GM12878 (cell line): Measurements from ENCODE around the gene KRTAP10-11. TPM values are rescaled to one million over a fixed set of nuclear protein-coding genes. Genes with fewer than 3 reads are reported as not detected.

ENCODE experiments used
- ATAC-seq: fragments of 200-7000 bp; cut with Tn5 transposase; 3 replicates; pipeline ENCODE4 v1.9.1; 2020; ENCODE audit warnings: mild to moderate bottlenecking, moderate library complexity
- BruUV-seq: library from RNA; stranded (reverse); fragments of 400-500 nt; replicated peaks from 2 replicates; lab custom pipeline; 2021; lab: Mats Ljungman, UMichigan
- CTCF ChIA-PET: fragments of 300-600 bp; sonication (Branson Sonifier 250); formaldehyde crosslinking; extraction: SDS; loops from one replicate; lab custom pipeline; 2021; ENCODE audit warnings: inconsistent platforms; lab: Yijun Ruan, JAX
- POLR2A ChIA-PET: fragments of 350-600 bp; formaldehyde crosslinking; extraction: SDS; loops from one replicate; lab custom pipeline; 2021; ENCODE audit warnings: inconsistent platforms; lab: Charles Lee
- RAD21 ChIA-PET: fragments of 300-600 bp; sonication (Branson Sonifier 250); formaldehyde crosslinking; loops from one replicate; lab custom pipeline; 2023; ENCODE audit warnings: antibody characterized with exemption; ENCODE audit not compliant: unreplicated experiment; lab: Charles Lee
- SMC1A ChIA-PET: fragments of 300-600 bp; sonication (Branson Sonifier 250); formaldehyde crosslinking; loops from one replicate; lab custom pipeline; 2023; ENCODE audit not compliant: unreplicated experiment, uncharacterized antibody; lab: Charles Lee
- DNase-seq: peaks from one replicate; pipeline ENCODE4 v3.0.0-alpha.2; 2011; ENCODE audit warnings: low read depth, low spot score
- FAIRE-seq: peaks from 3 replicates; lab custom pipeline; 2011; peaks lifted over from hg19 to GRCh38; lab: Jason Lieb, UNC
- H2AFZ ChIP-seq: 2 replicates; pipeline ENCODE4 v1.6.0; 2011; ENCODE audit warnings: low read depth, low read length, control low read depth; ENCODE audit not compliant: control insufficient read depth
- H3K27ac ChIP-seq: 2 replicates; pipeline ENCODE4 v1.5.1; 2011; ENCODE audit warnings: control low read depth; ENCODE audit not compliant: control insufficient read depth, insufficient read depth
- H3K27me3 ChIP-seq, 2 experiments: replicated peaks in 1 of 2; 2 replicates each; pipeline versions ENCODE4 v1.6.0 to v1.6.1; 2011; ENCODE audit warnings: low read length in 1 of 2; ENCODE audit not compliant: control insufficient read depth in 2 of 2, insufficient read depth in 2 of 2
- H3K36me3 ChIP-seq, 2 experiments: 2 replicates each; pipeline ENCODE4 v1.5.1; 2011; ENCODE audit warnings: low read length in 1 of 2; ENCODE audit not compliant: control insufficient read depth in 2 of 2, insufficient read depth in 2 of 2
- H3K4me1 ChIP-seq: 2 replicates; pipeline ENCODE4 v1.6.1; 2011; ENCODE audit warnings: mild to moderate bottlenecking, low read length, moderate library complexity, mixed read lengths; ENCODE audit not compliant: control insufficient read depth, insufficient read depth
- H3K4me2 ChIP-seq: 2 replicates; pipeline ENCODE4 v1.6.0; 2011; ENCODE audit warnings: control low read depth; ENCODE audit not compliant: control insufficient read depth, insufficient read depth
- H3K4me3 ChIP-seq: fragments of 200-600 bp; sonication (generic); 2 replicates; pipeline ENCODE4 v1.5.1; 2016
- H3K79me2 ChIP-seq: 2 replicates; pipeline ENCODE4 v1.6.0; 2011; ENCODE audit warnings: low read length; ENCODE audit not compliant: control insufficient read depth, insufficient read depth
- H3K9ac ChIP-seq: 2 replicates; pipeline ENCODE4 v1.8.0; 2011; ENCODE audit warnings: low read length, control low read depth, mixed read lengths; ENCODE audit not compliant: control insufficient read depth, insufficient read depth
- H3K9me3 ChIP-seq: replicated peaks from 3 replicates; pipeline ENCODE4 v1.5.1; 2011; ENCODE audit warnings: mild to moderate bottlenecking, low read length; ENCODE audit not compliant: control insufficient read depth, insufficient read depth
- H4K20me1 ChIP-seq: 2 replicates; pipeline ENCODE4 v1.6.0; 2011; ENCODE audit not compliant: control insufficient read depth, insufficient read depth
- ASH2L ChIP-seq: fragments of 300-600, 200-600 bp; sonication (generic); IDR thresholded peaks from 2 replicates; pipeline ENCODE4 v1.6.1; 2017; ENCODE audit warnings: low read depth, mild to moderate bottlenecking, borderline replicate concordance
- BACH1 ChIP-seq: fragments of 450-650 bp; IDR thresholded peaks from 2 replicates; pipeline ENCODE4 v1.6.1; 2017; ENCODE audit warnings: mild to moderate bottlenecking, borderline replicate concordance
- BRCA1 ChIP-seq: IDR thresholded peaks from 2 replicates; pipeline ENCODE4 v1.6.1; 2011; ENCODE audit warnings: low read depth, low read length, improper control_type of control experiment
- CHD1 ChIP-seq: IDR thresholded peaks from 2 replicates; pipeline ENCODE4 v1.6.1; 2012; ENCODE audit warnings: low read depth, low read length, improper control_type of control experiment
- EP300 ChIP-seq, 2 experiments: fragments of 150-350 bp in 1 of 2; IDR thresholded peaks; 2 replicates each; pipeline ENCODE4 v1.6.1; 2011 to 2012; ENCODE audit warnings: low read depth in 2 of 2, low read length in 2 of 2, borderline replicate concordance in 1 of 2, improper control_type of control experiment in 1 of 2, inconsistent platforms in 1 of 2; ENCODE audit not compliant: control insufficient read depth in 1 of 2
- ESRRA ChIP-seq: IDR thresholded peaks from 2 replicates; pipeline ENCODE4 v1.6.1; 2012; ENCODE audit warnings: mild to moderate bottlenecking, low read length, improper control_type of control experiment
- FOXK2 ChIP-seq: fragments of 450-650 bp; IDR thresholded peaks from 2 replicates; pipeline ENCODE4 v1.6.1; 2017; ENCODE audit warnings: mild to moderate bottlenecking, moderate library complexity
- GATAD2B ChIP-seq: fragments of 450-650 bp; conservative IDR thresholded peaks from 2 replicates; pipeline ENCODE4 v1.6.1; 2017; ENCODE audit warnings: low read depth, mild to moderate bottlenecking, moderate library complexity
- JUND ChIP-seq: IDR thresholded peaks from 2 replicates; pipeline ENCODE4 v1.6.1; 2012; ENCODE audit warnings: low read depth, mild to moderate bottlenecking, low read length, improper control_type of control experiment, moderate library complexity
- PAX5 ChIP-seq: IDR thresholded peaks from 2 replicates; pipeline ENCODE4 v1.6.1; 2011; ENCODE audit warnings: low read depth, low read length, borderline replicate concordance
- PAX8 ChIP-seq: fragments of 450-650 bp; IDR thresholded peaks from 2 replicates; pipeline ENCODE4 v1.6.1; 2017; ENCODE audit warnings: mild to moderate bottlenecking, moderate library complexity
- RAD21 ChIP-seq: IDR thresholded peaks from 2 replicates; pipeline ENCODE4 v1.6.1; 2011; ENCODE audit warnings: mild to moderate bottlenecking, low read depth, low read length, moderate library complexity; ENCODE audit not compliant: insufficient read depth
- SMARCA5 ChIP-seq: fragments of 450-650 bp; IDR thresholded peaks from 2 replicates; pipeline ENCODE4 v1.6.1; 2017; ENCODE audit warnings: mild to moderate bottlenecking
- SRF ChIP-seq, 2 experiments: IDR thresholded peaks; 2 replicates each; pipeline ENCODE4 v1.6.1; 2011; ENCODE audit warnings: low read depth in 2 of 2, low read length in 2 of 2, mild to moderate bottlenecking in 1 of 2, moderate library complexity in 1 of 2
- TCF7 ChIP-seq: IDR thresholded peaks from 2 replicates; pipeline ENCODE4 v1.6.1; 2014; ENCODE audit warnings: antibody characterized with exemption, borderline replicate concordance
- YBX1 ChIP-seq: fragments of 450-650 bp; IDR thresholded peaks from 2 replicates; pipeline ENCODE4 v1.6.1; 2016; ENCODE audit warnings: antibody characterized with exemption
- ZNF207 ChIP-seq: fragments of 450-650 bp; IDR thresholded peaks from 2 replicates; pipeline ENCODE4 v1.6.1; 2014; ENCODE audit warnings: antibody characterized with exemption, mild to moderate bottlenecking, borderline replicate concordance
- WGBS: methylation state at CpG from one replicate; pipeline ENCODE4 v1.1.6; 2016; ENCODE audit warnings: low lambda C conversion rate; ENCODE audit not compliant: insufficient replicate concordance, insufficient coverage; ENCODE audit errors: missing lambda C conversion rate; 5-methylcytosine and 5-hydroxymethylcytosine counted together
- in situ Hi-C: fragments of 300-500 bp; cut with MboI; formaldehyde crosslinking; loops from 9 replicates; pipeline ENCODE4 v1.14.3; 2018; ENCODE audit warnings: mixed read lengths
- intact Hi-C: fragments of 100-400 bp; cut with micrococcal nuclease; formaldehyde crosslinking; loops from one replicate; pipeline ENCODE4 v1.14.2; 2022; ENCODE audit not compliant: unreplicated experiment
- polyA plus RNA-seq, 11 experiments: library from polyadenylated mRNA; depleted of rRNA in 4 of 11; unstranded in 6 of 11; stranded (reverse) in 5 of 11; fragments of >200 nt; fragmentation: Nextera tagmentation in 4 of 11; fragmentation: Illumina TruSeq in 1 of 11; extraction: Ambion mirVana in 4 of 11; extraction: Trizol in 1 of 11; gene quantifications; 1 replicate in 1 of 11; 2 replicates in 10 of 11; pipeline versions ENCODE4 v1.2.1 to v1.2.3, GENCODE V29; 2011 to 2016; ENCODE audit warnings: inconsistent platforms in 2 of 11, missing spikeins in 2 of 11, low read depth in 1 of 11
- total RNA-seq, 4 experiments: library from RNA; depleted of rRNA in 3 of 4; stranded (reverse); fragments of >200 nt in 3 of 4; fragmentation: Illumina TruSeq in 1 of 4; extraction: Trizol in 1 of 4; gene quantifications; 2 replicates each; pipeline versions ENCODE4 v1.2.1 to v1.2.3, GENCODE V29; 2013 to 2021
- TF ChIP-seq, protein P1 (sequence below): fragments of 150-350 bp; IDR thresholded peaks from 2 replicates; pipeline ENCODE4 v1.6.1; 2014; ENCODE audit warnings: mild to moderate bottlenecking, low read depth, low read length
- TF ChIP-seq, protein P2 (sequence below): fragments of 450-650 bp; IDR thresholded peaks from 2 replicates; pipeline ENCODE4 v1.6.1; 2016; ENCODE audit warnings: mild to moderate bottlenecking, moderate library complexity, borderline replicate concordance

KRTAP10-11 gene
- total and polyA plus RNA-seq, 10 of the 15 experiments (the other 5 are each of a cell fraction or from before 2014, with no cell fraction given) = not detected

DNA sequence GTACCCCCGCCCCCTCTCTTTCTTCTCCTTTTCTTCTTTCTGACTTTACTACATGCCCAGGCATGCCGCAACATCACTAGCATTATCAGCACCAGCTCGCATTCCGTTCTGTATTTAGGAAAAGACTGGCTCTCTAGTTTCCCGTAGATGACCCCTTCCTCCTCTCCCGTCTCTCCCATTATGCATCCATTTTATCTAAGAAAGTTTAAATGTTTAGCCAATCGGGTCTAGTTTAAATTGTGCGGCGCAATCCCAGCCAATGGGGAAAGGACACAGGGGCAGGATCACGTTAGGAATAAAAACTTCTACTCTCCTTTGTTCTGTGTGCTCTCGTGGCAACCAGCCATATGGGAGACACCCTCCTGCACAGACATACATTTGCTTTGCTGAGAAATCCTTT lies 48.2 kb upstream of the KRTAP10-11 start (continued):
- no peak for TF ChIP-seq RAD21
- no peak for TF ChIP-seq CHD1
- no peak for TF ChIP-seq BACH1
- TF ChIP-seq, all 136 proteins: peak for 0

- Histone ChIP-seq H3K27ac (no peak overlapping the region), H4K20me1 (no peaks in the 10 kb centered on the region), H3K27me3 (no peaks in the 10 kb centered on the region), H3K4me3 (no peak overlapping the region), H3K4me1 (no peaks in the 10 kb centered on the region), H3K36me3 (no peaks in the 10 kb centered on the region), H3K9ac (no peak overlapping the region), H3K9me3 (no peaks in the 10 kb centered on the region; the same call in 2 of the 3 replicates), H3K79me2 (no peaks in the 10 kb centered on the region), H3K4me2 (no peak overlapping the region), H2AFZ (no peak overlapping the region)
- intact Hi-C loops (no loop called here), in situ Hi-C loops (no loop called here)
- ATAC-seq = no peak
- no TSS peak for BruUV-seq
- RAD21 ChIA-PET = no interaction called here
- no peak for DNase-seq
- no peak for FAIRE-seq
- SMC1A ChIA-PET = no interaction called here
- POLR2A ChIA-PET = no interaction called here
- 63% methylated on average over 8 of the region's 8 CpGs for WGBS
- CTCF ChIA-PET = no interaction called here
- no peak for TF ChIP-seq SMARCA5
- no peak for TF ChIP-seq JUND
- no peak for TF ChIP-seq YBX1
- TF ChIP-seq, protein P1, sequence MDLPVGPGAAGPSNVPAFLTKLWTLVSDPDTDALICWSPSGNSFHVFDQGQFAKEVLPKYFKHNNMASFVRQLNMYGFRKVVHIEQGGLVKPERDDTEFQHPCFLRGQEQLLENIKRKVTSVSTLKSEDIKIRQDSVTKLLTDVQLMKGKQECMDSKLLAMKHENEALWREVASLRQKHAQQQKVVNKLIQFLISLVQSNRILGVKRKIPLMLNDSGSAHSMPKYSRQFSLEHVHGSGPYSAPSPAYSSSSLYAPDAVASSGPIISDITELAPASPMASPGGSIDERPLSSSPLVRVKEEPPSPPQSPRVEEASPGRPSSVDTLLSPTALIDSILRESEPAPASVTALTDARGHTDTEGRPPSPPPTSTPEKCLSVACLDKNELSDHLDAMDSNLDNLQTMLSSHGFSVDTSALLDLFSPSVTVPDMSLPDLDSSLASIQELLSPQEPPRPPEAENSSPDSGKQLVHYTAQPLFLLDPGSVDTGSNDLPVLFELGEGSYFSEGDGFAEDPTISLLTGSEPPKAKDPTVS = no peak
- TF ChIP-seq ESRRA = no peak
- no peak for TF ChIP-seq SRF (IDR thresholded peaks at IDR 0.05; ENCODE audit: low read depth in 2 of 2, low read length in 2 of 2)
- TF ChIP-seq GATAD2B = no peak
- TF ChIP-seq FOXK2 = no peak
- TF ChIP-seq, protein P2, sequence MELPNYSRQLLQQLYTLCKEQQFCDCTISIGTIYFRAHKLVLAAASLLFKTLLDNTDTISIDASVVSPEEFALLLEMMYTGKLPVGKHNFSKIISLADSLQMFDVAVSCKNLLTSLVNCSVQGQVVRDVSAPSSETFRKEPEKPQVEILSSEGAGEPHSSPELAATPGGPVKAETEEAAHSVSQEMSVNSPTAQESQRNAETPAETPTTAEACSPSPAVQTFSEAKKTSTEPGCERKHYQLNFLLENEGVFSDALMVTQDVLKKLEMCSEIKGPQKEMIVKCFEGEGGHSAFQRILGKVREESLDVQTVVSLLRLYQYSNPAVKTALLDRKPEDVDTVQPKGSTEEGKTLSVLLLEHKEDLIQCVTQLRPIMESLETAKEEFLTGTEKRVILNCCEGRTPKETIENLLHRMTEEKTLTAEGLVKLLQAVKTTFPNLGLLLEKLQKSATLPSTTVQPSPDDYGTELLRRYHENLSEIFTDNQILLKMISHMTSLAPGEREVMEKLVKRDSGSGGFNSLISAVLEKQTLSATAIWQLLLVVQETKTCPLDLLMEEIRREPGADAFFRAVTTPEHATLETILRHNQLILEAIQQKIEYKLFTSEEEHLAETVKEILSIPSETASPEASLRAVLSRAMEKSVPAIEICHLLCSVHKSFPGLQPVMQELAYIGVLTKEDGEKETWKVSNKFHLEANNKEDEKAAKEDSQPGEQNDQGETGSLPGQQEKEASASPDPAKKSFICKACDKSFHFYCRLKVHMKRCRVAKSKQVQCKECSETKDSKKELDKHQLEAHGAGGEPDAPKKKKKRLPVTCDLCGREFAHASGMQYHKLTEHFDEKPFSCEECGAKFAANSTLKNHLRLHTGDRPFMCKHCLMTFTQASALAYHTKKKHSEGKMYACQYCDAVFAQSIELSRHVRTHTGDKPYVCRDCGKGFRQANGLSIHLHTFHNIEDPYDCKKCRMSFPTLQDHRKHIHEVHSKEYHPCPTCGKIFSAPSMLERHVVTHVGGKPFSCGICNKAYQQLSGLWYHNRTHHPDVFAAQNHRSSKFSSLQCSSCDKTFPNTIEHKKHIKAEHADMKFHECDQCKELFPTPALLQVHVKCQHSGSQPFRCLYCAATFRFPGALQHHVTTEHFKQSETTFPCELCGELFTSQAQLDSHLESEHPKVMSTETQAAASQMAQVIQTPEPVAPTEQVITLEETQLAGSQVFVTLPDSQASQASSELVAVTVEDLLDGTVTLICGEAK = no peak
- TF ChIP-seq PAX8 = no peak
- TF ChIP-seq TCF7 = no peak
- no peak for TF ChIP-seq PAX5
- TF ChIP-seq ZNF207 = no peak
- no peak for TF ChIP-seq BRCA1
- TF ChIP-seq ASH2L = no peak
- TF ChIP-seq EP300 (IDR thresholded peaks at IDR 0.05; ENCODE audit: borderline replicate concordance in 1 of 2, control insufficient read depth in 1 of 2, low read depth in 2 of 2, low read length in 2 of 2) = no peak
These were observed 46.8 kb upstream of the KRTAP10-11 start for GRCh38 chr21:44599264-44600029.
